Activated naive CD8-positive, alpha-beta T cell treated with anti-CD3 and anti-CD28 coated beads, Interleukin-2, amount 50 U/mL, for 16 hours (primary cell): ENCODE measurements around the gene ZNF860.

Experiments used
- DNase-seq: peaks from one replicate; pipeline ENCODE4 v3.0.0-alpha.2; 2020; ENCODE audit warnings: low read depth, low spot score

ZNF860 gene

DNA sequence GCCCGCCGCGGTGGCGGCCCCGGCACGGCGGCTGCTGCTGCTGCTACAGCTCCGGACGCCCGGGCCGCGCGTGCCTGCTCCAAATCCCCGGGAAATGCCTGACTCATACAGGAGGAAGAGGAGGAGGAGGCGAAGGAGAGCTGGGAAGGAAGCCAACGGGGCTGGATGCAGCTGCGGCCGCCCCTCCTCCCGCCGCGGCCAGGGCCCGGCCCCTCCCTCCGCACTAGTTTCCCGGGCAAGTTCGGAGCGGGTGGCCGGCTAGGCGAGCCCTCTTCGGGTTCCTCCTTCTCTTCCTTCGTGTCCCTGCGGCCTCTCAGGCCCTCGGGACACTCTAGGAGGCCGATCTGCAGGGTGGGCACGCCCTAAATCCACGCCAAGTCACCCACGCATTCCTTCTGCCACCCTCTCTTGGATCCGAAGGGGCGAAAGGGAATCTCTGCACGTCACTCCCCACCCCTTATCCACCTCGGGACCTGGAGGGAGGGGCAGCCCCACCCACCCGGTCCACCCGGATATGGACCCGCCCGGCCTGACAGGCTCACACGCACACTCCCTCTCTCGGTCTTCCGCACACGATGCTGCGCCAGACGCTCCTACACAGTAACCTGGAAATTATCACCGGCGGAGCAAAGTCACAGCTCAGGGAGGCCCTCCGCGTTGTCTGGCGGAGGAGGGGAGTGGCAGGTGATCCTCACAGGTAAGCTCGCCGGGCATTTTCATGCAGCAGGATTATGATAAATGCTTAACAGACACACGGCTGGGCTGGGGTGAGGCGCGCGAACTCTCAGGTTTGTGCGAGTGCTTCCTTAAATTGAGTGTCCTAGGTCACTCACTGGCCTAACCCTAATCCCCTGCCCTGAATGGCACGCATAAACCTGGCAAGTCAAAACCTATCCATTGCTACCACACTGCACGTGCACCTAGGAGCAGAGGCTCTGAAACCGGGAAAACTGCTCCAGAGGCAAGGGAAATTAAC is at the start of gene ZNF860, which contains the start of gene OSBPL10:
Gene ZNF860, plus strand, starts transcription at position 545 of the 976 bp plus-strand sequence. CDS start 7,330 bp downstream, outside the sequence.
Gene OSBPL10, minus strand, starts transcription at position 57 of the 976 bp plus-strand sequence. CDS start 83 bp downstream, outside the sequence.
- no peak for DNase-seq

DNA sequence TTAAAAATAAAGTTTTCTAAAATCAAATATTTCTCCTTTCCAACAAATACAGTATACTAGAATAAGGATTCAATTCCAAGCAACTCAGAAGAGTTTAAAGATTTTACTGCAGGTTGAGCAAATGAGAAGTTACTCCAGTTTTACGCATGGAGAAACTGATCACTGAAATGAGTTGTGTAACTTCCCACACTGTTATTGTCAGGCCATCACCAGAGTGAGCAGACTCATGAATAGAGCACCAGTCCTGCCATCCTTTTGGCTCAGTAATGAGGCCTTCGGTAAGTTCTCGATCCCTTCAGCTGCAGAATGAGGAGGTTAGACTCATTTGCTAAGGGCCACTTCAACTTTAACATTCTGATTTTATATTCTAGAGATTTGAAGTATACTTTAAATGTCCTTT is 48.6 kb upstream of the ZNF860 start:
- no peak for DNase-seq

DNA sequence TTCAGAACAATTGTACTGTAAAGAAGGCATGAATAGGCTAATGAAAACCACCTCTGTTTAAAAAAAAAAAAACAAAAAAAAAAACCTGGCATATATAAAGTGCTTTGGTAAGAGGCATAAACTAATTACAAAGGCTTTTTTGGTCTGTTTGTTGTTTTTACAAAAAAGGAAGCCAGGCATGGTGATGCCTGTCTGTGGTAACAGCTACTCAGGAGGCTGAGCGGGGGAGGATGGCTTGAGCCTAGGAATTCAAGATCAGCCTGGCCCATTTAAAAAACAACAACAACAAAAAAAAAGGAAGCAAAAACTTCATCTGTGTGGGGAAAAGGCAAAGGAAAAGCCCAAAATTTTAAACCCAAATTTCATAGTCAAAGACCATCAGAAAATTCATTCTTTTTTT is 47.5 kb upstream of the ZNF860 start:
- no peak for DNase-seq

DNA sequence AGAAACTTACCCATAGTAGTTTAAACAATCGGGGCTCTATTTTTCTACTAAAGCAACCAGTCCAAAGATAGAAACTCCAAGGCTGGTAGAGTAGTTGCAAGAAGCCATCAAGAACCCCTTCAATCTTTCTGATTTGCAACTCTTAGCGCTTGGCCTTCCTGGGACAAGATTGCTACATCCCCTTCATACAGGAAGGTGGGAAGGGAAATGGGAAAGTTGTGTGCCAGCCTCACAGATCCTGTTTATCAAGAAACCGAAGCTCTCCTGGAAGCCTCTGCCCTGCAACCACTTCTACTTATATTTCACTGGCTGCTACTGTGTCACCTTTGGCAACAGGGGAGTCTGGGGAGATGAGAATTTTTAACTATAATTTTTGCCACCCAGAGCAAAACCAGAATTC is 46.7 kb upstream of the ZNF860 start:
- DNase-seq: no peak

DNA sequence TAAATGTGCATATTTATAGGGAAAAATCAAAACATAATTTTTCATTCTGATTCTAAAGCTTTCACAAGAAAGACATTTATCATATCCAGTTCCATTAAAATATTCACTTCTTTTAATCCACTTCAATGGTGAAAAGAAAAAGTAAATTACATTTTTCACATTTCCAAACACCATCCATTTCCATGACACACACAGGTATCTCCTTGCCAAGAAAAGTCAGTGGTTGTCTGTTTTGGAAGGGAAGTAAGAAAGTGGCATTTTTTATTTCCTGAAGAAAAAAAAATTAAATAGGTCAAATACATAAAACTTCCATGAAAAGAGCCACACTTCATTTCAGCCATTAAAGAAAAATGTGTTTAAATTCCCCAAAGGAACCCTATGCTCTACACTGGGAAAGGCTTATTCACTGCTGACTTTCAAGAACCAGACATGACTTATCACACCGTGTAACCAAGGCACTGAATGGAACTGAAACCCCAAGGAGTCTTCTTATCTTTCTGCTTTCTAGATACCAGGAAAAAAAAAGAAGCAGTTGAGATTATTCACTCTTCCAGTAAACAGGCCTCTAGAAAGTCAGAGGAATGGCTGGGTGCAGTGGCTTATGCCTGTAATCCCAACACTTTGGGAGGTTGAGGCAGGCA is 45.0 kb upstream of the ZNF860 start:
- DNase-seq: no peak

DNA sequence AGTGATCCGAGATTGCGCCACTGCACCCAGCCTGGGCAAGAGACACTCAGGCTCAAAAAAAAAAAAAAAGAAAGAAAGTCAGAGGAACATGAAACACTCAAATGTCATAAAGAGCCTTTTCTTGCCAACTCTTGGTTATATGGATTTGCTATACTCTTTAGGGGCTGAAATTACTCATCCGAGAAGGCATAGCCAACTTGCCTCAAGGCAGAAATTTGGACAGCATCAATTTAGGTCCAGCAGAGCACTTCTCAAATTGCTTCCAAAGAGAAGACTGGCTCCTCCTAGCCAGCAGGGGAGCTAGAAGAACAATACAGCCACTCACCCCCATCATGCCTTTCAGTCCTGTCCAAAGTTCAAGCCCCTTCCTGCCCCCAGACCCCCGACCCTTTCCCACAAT is 44.3 kb upstream of the ZNF860 start:
- no peak for DNase-seq

DNA sequence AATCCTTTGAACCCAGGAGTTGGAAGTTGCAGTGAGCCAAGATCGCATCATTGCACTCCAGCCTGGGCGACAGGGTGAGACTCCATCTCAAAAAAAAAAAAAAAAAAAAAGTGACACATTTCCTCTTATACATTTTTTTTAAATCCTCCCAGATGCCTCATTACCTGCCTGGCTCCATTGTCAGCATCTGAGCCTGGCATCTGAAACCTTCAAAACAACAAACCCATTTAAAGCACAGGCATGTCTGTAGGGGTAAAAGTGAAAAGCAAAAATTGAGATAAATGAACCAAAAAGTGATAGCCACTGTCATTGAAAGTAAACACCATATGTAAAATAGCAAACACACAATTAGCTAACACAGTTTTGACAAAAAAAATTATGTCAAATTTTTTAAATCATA is 39.1 kb upstream of the ZNF860 start:
- no peak for DNase-seq

DNA sequence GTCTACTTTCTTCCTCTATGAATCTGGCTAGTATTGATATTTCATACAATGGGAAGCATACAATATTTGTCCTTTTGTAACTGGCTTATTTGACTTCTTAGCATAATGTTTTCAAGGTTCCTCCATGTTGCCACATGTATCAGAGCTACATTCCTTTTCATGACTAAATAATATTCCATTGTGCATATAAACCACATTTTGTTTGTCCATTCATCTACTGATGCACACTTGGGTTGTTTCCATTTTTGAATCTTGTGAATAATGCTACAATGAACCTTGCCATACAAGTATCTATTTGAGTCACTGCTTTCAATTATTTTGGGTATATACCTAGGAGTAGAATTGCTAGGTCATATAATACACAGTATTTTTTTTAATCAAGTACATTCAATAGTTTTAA is 38.5 kb upstream of the ZNF860 start:
- DNase-seq: no peak

DNA sequence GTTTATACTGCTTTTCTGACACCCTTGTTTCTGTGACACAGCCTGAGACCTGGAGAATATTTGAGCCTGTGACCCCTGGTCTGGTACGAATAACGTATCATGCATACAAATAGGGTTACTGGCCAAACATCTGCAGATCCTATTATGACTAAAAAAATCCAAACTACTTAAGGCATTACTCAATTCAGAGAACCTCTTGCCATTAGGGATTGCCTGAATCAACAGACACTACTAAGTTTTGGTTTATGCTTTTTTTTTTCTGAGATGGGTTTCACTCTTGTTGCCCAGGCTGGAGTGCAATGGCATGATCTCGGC is 35.9 kb upstream of the ZNF860 start:
- no peak for DNase-seq

DNA sequence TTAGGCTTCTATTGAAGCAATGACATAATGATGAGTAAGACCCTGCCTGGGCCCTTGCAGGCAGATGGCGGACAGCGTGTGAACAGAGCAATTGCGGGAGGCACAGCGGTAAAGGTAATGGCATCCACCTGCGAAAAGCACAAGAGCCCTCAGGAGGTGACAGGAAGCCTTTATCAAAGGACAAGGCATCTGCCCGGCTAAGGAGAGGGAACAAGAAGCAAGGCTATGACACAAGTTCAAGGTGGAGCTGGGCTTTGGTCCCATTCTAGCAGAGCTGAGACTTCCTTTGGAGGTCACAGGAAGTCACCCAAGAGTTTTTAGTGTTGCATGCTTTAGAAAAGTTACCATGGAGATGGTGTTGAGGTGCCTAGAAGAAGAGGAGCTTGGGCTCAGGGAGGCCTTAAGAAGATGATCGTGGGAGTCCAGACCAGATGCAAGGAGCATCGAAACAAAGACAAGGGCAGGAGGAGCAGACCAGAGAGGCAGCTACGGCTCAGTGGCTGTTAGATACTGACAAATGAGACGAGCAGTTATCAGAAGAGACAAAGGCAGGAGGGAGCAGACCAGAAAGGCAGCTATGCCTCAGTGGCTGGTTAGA is 35.0 kb upstream of the ZNF860 start:
- DNase-seq: no peak

DNA sequence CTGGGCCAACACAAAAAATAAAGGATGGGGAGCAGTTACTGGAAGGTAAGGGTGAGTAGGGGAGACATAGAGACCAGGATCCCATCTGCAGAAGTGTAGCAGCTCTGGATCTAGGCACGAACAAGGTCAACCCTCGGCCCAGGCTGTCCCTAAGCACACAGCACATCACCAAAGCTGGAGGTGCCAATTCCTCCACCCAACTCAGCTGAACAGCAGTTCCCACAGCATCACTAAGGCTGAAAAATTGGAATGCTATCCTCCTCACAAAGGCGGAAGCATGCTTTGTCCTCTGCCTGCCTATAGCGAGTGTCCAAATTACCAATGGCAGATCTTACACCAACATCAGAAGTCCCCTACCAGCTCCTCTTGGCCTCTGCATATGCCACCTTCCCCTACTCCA is 34.4 kb upstream of the ZNF860 start:
- no peak for DNase-seq

DNA sequence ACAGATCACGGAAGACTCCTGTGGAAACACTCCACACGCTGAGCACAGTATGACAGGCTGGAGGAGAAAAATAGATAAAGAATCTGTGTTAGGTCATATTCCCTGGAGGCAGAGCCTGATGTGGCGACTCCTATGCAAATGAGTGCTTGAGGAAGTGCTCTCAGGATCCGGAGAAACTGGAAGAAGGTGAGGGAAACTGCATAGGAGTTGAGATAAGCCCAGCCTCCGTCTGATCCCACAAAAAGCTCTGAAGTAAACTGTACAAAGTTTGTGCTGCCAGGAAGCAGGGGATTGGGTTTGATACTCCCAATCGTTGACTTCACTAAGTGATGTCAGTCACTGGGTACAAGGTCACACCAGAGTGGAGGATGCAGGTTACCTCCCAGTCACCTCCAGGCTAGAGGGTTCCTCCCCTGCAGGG is 33.9 kb upstream of the ZNF860 start:
- DNase-seq: no peak

DNA sequence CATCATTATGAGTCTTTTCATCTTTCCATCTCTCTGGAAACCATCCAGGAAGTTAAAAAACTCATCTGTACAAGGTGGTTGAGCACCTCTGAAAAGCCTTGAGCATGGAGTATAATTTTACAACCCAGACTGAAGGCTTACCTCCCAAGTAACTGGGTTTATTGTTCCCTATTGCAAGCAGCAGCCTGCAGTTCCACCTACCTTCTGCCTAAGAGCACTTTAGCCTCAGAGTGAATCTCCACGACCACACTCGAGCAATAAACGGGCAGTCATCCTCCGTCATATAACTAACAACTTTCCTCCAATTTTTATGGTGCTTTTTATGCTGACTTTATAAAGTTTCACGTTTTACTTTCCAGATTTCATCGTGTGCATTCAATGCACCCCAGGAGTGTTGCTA is 33.3 kb upstream of the ZNF860 start:
- DNase-seq: no peak

DNA sequence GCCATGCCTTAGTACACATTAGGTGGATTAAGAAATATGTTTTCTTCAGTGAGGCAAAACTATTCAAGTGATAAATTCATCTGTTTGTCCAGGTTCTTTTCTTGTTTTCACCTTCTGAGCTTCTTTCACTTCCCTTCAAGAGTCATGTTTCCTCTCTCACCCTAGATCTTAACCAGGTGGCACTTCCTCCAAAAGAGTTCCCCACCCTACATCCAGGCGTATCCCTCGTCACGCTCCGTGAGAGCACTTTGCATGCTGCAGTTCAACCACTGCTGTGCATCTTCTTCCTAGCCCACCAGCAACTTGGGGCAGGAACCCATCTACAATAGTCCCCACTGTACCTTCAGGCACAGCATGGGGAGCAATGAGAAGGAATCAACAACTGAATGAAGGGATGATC is 29.3 kb upstream of the ZNF860 start:
- no peak for DNase-seq

DNA sequence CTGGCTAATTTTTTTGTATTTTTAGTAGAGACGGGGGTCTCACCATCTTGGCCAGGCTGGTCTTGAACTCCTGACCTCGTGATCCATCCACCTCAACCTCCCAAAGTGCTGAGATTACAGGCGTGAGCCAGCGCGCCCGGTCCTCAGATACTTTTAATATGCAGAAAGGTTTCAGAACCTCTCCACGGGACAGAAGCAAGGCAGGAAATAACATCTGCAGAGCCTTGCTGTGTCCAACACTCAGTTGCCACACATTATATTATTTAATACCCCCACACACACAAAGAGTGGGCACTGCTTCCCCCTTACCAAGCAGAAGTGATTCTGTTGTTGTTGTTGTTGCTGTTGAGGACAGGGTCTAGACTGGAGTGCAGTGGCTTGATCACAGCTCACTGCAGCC is 28.5 kb upstream of the ZNF860 start:
- DNase-seq: no peak

DNA sequence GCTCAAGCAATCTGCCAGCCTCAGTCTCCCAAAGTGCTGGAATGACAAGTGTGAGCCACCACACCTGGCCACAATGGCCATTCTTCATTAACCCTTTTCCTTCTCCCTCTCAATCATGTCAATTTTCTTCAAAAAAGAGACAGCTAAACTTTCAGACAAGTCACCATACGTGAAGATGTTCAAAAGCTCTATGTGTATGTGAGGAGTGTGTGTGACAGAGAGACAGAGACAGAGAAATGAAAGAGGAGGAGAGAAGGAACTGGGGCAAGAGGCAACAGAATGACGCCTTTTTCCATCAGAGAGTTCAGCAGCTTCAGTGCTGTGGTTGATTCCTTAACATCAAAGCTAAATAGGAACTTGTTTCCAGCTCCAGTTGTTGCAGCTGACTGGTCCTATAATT is 27.9 kb upstream of the ZNF860 start:
- DNase-seq: no peak

DNA sequence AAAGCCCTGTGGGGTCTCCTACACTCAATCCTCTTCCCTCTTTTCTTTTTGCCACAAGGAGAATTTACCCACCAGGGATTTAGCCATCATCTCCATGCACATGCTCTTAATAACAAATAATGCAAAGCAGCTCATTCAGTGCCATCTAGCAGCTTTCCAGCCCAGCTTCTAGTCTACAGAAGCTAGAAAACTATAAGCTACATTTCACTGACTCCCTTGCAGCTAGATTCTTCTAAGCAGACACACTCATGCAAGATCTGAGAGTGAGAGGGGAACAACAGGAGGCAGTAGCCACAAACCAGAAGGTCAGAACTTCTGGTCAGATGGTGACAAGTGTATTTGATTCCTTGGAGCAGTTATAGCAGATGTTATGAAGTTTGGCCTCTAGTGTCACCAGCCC is 26.0 kb upstream of the ZNF860 start:
- DNase-seq: no peak

DNA sequence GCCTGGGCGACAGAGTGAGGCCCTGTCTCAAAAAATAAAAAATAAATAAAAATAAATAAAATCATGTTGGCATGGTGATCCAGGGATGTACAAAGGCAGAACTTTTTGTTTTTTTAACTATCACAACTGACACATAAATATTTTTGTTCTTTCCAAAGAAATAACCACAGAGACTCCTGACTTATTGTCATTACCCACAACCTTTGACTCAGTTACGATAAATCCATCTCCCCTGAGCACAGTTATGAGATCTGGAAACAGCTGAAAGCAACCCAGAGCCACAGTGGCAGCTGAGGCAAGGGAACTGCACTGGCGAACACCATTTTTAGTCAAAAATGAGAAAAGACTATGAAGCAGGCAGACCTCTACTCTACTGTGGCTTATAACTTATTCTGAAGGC is 24.4 kb upstream of the ZNF860 start:
- no peak for DNase-seq

DNA sequence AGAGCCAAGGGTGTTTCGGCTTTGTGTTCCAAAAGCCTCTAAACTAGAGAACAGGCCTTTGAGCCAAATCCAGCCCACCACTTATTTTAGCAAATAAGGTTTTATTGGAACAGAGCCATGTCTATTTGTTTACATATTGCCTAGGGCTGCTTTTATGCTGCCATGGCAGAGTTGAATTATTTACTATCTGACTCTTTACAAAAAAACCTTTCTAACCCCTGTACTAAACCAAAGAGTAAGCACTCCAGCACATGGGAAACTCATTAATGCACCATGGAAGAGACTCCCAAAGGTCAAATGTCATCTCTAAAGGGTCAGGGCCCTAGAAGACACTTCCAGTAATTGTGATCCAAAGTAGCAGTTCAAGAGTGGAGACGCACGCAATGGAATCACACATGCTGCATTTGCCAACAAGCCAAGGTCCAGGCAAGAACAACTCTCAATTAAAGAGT is 22.8 kb upstream of the ZNF860 start:
- no peak for DNase-seq

DNA sequence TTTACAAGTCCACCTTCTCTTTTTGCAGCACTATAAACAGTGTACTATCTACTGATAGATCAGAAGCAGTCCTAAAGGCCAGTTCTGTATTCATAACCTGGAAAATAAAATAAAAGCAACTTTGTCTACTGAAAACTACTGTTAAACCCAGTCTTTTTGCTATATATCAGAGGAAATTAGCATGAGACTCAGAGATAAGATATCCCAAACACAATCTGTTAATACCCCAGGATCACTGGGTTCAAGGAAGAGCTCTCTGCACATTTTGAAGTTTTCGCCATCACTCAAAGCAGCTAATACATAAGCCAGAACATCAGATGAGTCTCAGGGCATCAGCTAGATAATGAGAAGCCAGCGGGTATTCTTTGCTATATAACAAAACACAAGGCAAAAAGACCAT is 22.3 kb upstream of the ZNF860 start:
- DNase-seq: no peak

DNA sequence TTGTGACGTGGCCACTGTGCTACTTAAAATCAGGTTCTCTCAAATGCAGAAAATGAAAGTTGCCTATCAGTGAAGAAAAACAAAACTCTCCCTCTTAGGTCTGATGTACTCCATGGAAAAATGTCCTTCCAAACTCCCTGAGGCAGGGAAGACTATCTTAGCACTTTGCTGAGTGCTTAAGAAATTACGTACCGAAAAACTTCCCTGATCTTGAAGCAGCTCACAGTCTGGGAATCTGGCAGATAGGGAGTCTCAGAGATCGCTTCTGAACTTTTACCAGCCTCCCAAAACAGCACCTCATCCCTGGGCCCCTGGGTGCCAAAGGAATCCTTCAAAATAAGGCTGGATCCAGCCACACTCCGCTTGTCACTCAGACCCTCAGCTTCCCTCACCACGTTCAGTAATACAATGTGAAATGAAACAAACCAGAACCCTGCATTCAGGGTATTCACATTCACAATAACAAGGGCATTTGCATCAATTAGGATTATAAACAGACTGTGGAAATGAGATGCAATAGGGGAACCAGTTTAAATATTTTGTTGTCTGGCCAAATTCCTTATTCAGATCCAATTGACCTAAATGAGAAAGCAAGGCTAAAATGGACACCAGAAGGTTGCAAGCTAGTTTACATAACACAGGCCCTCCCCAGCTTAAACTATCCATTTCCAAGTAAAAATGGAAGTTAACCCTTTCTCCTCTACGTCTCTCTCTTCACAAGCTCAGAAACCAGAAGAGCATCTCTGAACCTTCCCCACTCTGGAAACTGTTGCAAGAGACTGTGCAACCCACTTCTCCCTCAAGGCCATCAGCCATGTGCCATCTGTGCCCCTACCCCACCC is 21.4 kb upstream of the ZNF860 start:
- DNase-seq: no peak
